ENCODE results near the gene C5AR2.

DNA sequence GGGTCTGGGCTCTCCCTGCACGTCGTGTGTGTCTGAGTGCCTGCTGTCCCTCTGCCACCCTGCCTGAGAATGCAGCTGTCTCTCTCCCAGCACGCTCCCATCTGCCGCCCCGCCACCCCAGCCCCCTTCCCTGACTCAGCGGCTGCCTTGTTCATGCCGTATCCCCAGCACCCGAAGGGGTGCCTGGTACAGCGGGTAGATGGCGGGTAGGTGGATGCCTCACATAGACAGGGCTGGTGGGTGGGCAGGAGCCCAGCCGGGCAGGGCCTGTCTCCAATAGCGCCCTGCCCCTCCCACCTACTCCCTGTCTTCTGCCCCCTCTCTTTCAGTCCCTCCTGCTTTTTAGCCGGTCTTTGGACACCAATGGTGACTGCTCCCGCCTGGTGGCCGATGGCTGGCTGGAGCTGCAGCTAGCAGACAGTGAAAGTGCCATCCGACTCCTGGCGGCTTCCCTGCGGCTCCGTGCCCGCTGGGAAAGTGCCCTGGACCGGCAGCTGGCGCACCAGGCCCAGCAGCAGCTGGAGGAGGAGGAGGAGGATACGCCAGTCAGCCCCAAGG is 47.5 kb downstream of the C5AR2 start:
- TF ChIP-seq EZH2 (IDR thresholded peaks at IDR 0.05; ENCODE audit: low read length) (no peak), CTCF (optimal IDR thresholded peaks at IDR 0.05 in 1 of 3, IDR thresholded peaks at IDR 0.05 in 1 of 3, conservative IDR thresholded peaks at IDR 0.05 in 1 of 3; ENCODE audit: extremely low read depth in 1 of 3, insufficient read depth in 2 of 3, low read length in 3 of 3) (no peak)

Measured in keratinocyte (primary cell).